ENCODE results near the gene SETX.
A peak's percentile ranks its signal among the peaks of the same experiment; 100 is the strongest.

Gene SETX

DNA sequence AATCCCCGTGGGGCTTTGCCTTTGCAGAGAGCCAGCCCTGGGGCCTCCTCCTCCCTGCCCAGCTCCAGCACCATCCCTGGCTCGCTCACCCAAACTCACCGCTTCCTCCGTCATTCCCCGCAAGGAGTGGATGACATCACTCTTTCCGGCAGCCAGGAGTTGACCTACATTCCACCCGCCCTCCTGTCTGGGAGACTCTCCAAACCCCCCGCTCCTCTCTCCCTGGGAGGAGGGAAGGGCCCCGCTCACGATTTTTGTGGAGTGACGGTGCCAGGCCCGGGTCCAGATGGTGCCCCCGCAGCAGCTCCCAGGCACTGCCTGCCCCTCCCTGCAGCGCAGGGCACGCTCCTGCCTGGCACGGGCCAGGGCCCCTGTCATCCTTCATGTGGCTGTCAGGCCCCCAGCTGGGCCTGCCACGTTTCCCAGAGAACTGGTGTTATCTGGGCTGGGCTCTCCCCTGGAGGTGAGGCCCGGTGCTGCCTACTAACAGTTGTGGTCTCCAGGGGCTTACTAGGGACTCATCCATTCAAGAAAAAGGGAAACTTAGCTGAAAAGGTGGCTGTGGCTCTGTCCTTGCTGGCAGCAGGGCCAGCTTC lies 140.7 kb downstream of the SETX start:
- Histone ChIP-seq H3K27me3 (no peaks in the 10 kb centered on the region), H3K9ac (peak overlapping the region in 8 of 11 experiments; percentile 7 to 46 (median 30); a peak in 10 of 22 replicates)
- no peak for TF ChIP-seq Cebpa-rat (IDR thresholded peaks at IDR 0.05)

DNA sequence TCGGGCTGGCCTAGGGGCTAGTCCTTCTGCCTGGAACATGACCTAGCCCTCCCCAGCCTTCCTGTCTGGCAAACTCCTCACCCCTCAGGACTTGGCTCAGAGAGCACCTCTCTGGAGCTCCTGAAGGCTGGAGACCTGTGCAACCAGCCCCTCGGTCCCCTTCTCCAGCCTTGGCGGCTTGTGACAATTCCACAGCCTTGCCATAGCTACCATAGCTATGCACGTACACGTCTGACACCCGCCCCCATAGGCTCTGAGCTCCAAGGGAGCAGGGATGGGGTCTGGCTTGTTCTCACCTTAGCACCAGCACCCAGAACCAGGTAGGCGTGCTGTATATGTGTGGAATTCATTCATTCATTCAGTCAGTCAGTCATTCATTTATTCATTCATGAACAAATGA lies 143.2 kb downstream of the SETX start:
- TF ChIP-seq Cebpa-rat (IDR thresholded peaks at IDR 0.05): no peak
- Histone ChIP-seq H3K27ac (peak overlapping the region in 1 of 11 experiments; percentile 26; a peak in 1 of 22 replicates), H3K4me2 (peak overlapping the region in 1 of 11 experiments; percentile 57; a peak in 1 of 22 replicates), H3K4me1 (peaks cover 19 to 57% (median 31%) of the 10 kb centered on the region in 10 experiments), H3K9me3 (replicated peaks in 1 of 11) (no peaks in the 10 kb centered on the region), H3K9ac (no peak overlapping the region), H4K20me1 (peaks cover 0 to 85% (median 0%) of the 10 kb centered on the region in 11 experiments; a peak in 5 of 22 replicates), H3K4me3 (no peak overlapping the region), H3K27me3 (no peaks in the 10 kb centered on the region), H3K36me3 (no peaks in the 10 kb centered on the region)

More for the DNA sequence above, 140.7 kb downstream of the SETX start:
- no peak overlapping the region for H3K4me3 ChIP-seq
- H3K27ac ChIP-seq: peak overlapping the region in 6 of 11 experiments; percentile 20 to 48 (median 29); a peak in 9 of 22 replicates
- H3K36me3 ChIP-seq: no peaks in the 10 kb centered on the region
- H3K9me3 ChIP-seq (replicated peaks in 1 of 11): no peaks in the 10 kb centered on the region
- H4K20me1 ChIP-seq: peaks cover 0 to 78% (median 0%) of the 10 kb centered on the region in 11 experiments; a peak in 4 of 22 replicates
- peaks cover 40 to 69% (median 49%) of the 10 kb centered on the region in 10 experiments for H3K4me1 ChIP-seq
- peak overlapping the region; percentile 49 to 85 (median 72) for H3K4me2 ChIP-seq

Data from BLaER1 treated with 17β-estradiol and CSF1 and Interleukin-3, amounts not matched to agents 10 nM and 100 nM (cell line).